ENCODE measurements around the gene CFAP161. TPM values are rescaled to one million over a fixed set of nuclear protein-coding genes. Genes with fewer than 3 reads are reported as not detected.

The CFAP161 gene
- total RNA-seq, 3 donors from 2014 or later (not counting 1 experiment from before 2014, with no cell fraction given), result 0.53 to 1.3 TPM; not detected in 1

DNA sequence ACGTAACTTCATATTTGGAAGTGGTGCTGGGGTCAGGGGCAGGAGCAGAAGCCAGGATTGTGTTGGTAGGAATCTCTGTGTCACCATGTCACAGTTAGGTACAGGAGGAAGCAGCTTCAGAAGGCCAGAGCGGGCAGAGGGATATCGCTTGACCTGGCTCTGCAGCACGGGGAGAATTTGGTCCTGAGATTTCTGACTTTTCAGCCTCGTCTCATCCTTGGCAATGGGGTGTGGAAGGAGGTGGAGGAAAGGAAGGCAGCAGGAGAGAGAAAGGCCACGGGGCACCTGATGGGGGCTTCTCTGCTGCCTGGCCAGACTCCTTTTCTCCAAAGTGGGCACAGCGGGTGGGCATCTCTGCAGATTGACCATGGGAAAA is 63.2 kb downstream of the CFAP161 start:
- no peak for ATAC-seq
- no peaks in the 10 kb centered on the region for H3K27me3 Mint-ChIP-seq (ENCODE audit: low read depth in 2 of 2)
- H3K9me3 ChIP-seq (ENCODE audit: control insufficient read depth, insufficient read depth, low read length), result no peaks in the 10 kb centered on the region
- H3K9me3 Mint-ChIP-seq, result no peaks in the 10 kb centered on the region
- TF ChIP-seq, protein P1, sequence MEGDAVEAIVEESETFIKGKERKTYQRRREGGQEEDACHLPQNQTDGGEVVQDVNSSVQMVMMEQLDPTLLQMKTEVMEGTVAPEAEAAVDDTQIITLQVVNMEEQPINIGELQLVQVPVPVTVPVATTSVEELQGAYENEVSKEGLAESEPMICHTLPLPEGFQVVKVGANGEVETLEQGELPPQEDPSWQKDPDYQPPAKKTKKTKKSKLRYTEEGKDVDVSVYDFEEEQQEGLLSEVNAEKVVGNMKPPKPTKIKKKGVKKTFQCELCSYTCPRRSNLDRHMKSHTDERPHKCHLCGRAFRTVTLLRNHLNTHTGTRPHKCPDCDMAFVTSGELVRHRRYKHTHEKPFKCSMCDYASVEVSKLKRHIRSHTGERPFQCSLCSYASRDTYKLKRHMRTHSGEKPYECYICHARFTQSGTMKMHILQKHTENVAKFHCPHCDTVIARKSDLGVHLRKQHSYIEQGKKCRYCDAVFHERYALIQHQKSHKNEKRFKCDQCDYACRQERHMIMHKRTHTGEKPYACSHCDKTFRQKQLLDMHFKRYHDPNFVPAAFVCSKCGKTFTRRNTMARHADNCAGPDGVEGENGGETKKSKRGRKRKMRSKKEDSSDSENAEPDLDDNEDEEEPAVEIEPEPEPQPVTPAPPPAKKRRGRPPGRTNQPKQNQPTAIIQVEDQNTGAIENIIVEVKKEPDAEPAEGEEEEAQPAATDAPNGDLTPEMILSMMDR (IDR thresholded peaks at IDR 0.05), result no peak
- H3K27me3 ChIP-seq (ENCODE audit: control insufficient read depth, insufficient read depth, low read length), result no peaks in the 10 kb centered on the region
- no peak overlapping the region for H3K4me3 ChIP-seq (ENCODE audit: low read length)
- WGBS (ENCODE audit: insufficient coverage), result 91% methylated on average over 7 of the region's 7 CpGs
- intact Hi-C loops (cut with micrococcal nuclease), result no loop called here
- H3K36me3 Mint-ChIP-seq, result no peaks in the 10 kb centered on the region
- peaks cover 12 to 13% of the 10 kb centered on the region in 2 donors for H3K4me1 Mint-ChIP-seq
- H3K27ac ChIP-seq (ENCODE audit: low read length), result no peak overlapping the region
- H3K4me3 Mint-ChIP-seq, result no peak overlapping the region
- H3K4me1 ChIP-seq (ENCODE audit: control insufficient read depth, insufficient read depth, low read length), result peaks cover 6% of the 10 kb centered on the region
- DNase-seq, result no peak
- no peak overlapping the region for H3K27ac Mint-ChIP-seq
- H3K36me3 ChIP-seq (ENCODE audit: control insufficient read depth, insufficient read depth, low read length), result no peaks in the 10 kb centered on the region

GRCh38 chr15:81197688-81198281 is 63.7 kb downstream of the CFAP161 start:
- no peak for DNase-seq
- Mint-ChIP-seq H3K9me3 (no peaks in the 10 kb centered on the region), H3K27me3 (ENCODE audit: low read depth in 2 of 2) (no peaks in the 10 kb centered on the region), H3K4me3 (no peak overlapping the region), H3K36me3 (no peaks in the 10 kb centered on the region), H3K4me1 (peaks cover 12 to 13% of the 10 kb centered on the region in 2 donors), H3K27ac (no peak overlapping the region)
- 80% methylated on average over 7 of the region's 7 CpGs for WGBS (ENCODE audit: insufficient coverage)
- H3K4me3 ChIP-seq (ENCODE audit: low read length), result no peak overlapping the region
- intact Hi-C loops (cut with micrococcal nuclease), result no loop called here
- H3K27me3 ChIP-seq (ENCODE audit: control insufficient read depth, insufficient read depth, low read length), result no peaks in the 10 kb centered on the region
- no peaks in the 10 kb centered on the region for H3K9me3 ChIP-seq (ENCODE audit: control insufficient read depth, insufficient read depth, low read length)
- no peak overlapping the region for H3K27ac ChIP-seq (ENCODE audit: low read length)
- no peaks in the 10 kb centered on the region for H3K36me3 ChIP-seq (ENCODE audit: control insufficient read depth, insufficient read depth, low read length)
- no peak for ATAC-seq
- TF ChIP-seq, protein P1 (IDR thresholded peaks at IDR 0.05), result no peak
- H3K4me1 ChIP-seq (ENCODE audit: control insufficient read depth, insufficient read depth, low read length), result peaks cover 6% of the 10 kb centered on the region

Other genes starting within 250 kb of the CFAP161 start
- gene MESD, start 144.5 kb upstream of the CFAP161 start, total RNA-seq, result 10 to 100 TPM; 14.7 to 26.0 (median 24.5) TPM
- gene TLNRD1, start 133.3 kb upstream of the CFAP161 start, total RNA-seq, result 10 to 100 TPM; 13.4 to 19.6 (median 17.5) TPM
- 100 to 1,000 TPM in 2 of 3 donors, 10 to 100 TPM in 1; 98.1 to 153 (median 114) TPM for gene IL16, start 62.6 kb downstream of the CFAP161 start, total RNA-seq
- 1 to 10 TPM; 4.7 to 6.6 (median 6.3) TPM for gene STARD5, start 189.9 kb downstream of the CFAP161 start, total RNA-seq
- gene TMC3, start 239.9 kb downstream of the CFAP161 start, total RNA-seq, result not detected